CD1c-positive myeloid dendritic cell (primary cell): ENCODE data around the gene MEGF10.

Experiments used
- DNase-seq: peaks from one replicate; pipeline ENCODE4 v3.0.0-alpha.2; 2016; ENCODE audit errors: extremely low spot score

Gene MEGF10

GRCh38 chr5:127440831-127441230 is 150.2 kb downstream of the MEGF10 start:
- DNase-seq: no peak

GRCh38 chr5:127441799-127442484 is 151.3 kb downstream of the MEGF10 start:
- peak; percentile 19 for DNase-seq

DNA sequence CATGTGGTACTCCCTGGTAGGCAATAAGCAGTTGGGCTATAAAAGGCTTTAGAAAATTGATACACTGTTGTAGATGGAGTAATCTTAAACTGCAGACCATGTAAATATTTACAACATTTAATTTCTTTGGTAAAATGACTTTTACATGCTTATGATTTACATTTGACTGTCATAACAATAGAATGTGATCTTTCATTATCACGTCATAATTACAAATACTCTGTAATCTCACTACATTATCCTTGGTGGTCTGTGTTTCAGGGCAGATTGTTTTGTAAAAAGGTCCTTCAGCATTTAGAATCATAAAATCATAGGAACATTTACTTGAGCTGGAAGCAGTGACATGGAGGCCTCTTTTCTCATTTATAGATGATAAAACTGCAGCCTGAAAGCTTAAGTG is 153.6 kb downstream of the MEGF10 start:
- no peak for DNase-seq

DNA sequence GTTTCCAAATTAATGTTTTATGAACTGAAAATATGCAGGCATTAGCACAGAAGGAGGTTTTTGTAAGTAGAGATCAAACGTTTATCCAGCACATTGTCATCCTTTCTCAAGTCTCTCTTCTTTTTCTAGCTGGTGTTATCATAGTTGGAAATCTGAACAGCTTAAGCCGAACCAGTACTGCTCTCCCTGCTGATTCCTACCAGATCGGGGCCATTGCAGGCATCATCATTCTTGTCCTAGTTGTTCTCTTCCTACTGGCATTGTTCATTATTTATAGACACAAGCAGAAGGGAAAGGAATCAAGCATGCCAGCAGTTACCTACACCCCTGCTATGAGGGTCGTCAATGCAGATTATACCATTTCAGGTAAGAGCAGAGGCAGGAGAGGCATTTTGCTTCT is 154.7 kb downstream of the MEGF10 start:
- DNase-seq: no peak

DNA sequence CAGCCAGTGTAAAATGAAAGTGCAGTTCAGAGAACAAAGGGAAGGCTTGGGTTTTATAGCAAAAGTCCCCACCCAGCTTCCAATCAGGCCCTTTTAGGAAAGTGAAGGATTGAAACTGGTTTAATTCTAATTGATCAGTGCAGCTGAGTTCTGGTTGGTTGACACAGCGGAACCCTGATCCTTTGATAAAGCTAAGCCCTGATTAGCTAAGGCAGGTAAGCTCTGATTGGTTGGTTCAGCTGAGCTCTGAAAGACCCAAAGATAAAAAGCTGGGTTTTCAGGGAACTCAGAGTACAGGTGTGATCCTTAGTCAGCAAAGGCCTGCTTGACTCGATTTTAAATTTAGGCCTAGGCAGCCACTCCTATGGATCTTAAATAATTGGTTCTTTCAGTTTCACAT is 156.0 kb downstream of the MEGF10 start:
- no peak for DNase-seq

- no peak for DNase-seq
Measured at GRCh38 chr5:127447827-127448226, 157.2 kb downstream of the MEGF10 start.

GRCh38 chr5:127450046-127450445 is 159.4 kb downstream of the MEGF10 start:
- DNase-seq: no peak

DNA sequence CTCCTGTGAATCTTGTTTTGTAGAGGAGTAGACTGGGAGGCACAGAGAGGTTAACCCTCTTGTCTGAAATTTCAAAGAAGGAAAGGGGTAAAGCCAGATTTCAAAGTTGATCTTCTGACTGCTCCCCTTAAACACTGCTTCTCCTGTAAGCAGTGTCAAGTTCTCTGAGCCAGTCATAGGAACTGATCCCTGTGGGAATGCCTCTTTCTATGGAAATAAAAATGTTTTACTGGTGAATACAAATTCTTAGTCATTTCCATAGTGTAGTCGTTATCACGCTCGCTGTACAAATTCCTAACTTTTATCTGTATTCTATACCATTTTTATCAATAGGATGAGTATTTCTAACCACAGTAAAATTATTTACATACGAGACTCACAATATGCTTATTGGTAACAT is 160.5 kb downstream of the MEGF10 start:
- no peak for DNase-seq

DNA sequence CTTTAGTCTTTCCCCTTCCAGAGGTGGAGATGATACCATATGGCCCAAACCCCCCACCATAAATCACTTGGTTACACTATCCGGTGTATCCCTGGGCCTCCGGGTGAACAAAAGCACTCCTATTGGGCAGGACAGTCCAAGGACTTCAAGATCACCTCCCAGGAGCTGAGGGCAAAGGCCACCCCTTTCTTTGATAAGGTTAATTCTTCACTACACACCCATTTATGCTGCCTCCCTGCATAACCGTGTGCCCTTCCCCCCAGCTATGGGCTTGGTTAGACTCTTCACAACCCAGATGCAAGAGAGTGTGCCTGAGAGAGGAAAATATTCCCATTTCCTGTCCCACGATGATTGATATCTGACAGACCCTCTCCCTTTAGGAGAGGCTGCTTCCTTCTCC is 162.0 kb downstream of the MEGF10 start:
- DNase-seq: no peak

GRCh38 chr5:127471211-127471610 is 180.6 kb downstream of the MEGF10 start:
- DNase-seq: no peak

- DNase-seq: no peak
Measured at GRCh38 chr5:127472700-127473099, 182.1 kb downstream of the MEGF10 start.

DNA sequence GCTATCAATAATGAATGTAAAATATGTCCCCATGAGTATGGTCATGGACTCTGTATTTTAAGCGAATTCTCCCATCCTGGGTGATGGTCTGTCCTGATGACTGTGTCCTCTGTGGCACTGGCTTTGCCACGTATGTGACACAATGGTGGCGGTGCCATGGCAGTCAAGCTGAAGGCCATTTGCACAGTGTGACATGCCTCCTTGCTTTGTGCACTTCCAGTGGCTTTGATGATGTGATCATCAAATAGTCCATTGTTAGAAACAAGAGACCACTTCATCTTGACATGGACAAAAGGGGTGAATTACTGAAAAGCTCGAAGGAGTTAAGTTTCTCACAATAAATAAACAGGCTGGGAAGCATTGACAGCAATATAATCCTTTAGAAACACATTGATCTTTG is 195.9 kb downstream of the MEGF10 start:
- DNase-seq: no peak

- peak; percentile 43 for DNase-seq
Measured at GRCh38 chr5:127492854-127493738, 202.5 kb downstream of the MEGF10 start.

- DNase-seq: no peak
Measured at GRCh38 chr5:127498548-127498947, 208.0 kb downstream of the MEGF10 start.

DNA sequence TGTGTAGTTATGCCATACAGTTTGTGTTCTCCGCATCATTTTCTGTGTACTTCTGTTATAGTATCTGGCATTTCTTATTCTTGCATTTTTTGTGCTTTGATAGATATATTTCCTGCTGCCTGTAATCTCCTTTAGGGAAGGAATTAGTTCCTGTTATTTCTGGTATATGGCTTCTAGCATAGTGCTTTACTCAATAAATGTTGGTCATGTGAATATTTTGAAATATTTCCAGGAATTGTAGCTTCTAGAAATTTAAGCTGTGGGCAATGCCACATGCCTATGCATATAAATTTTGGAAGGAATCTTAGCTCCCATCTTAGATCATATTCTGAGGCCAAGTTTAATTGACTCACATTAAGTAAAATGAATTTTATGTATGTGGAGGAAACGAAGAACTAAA is 215.3 kb downstream of the MEGF10 start:
- DNase-seq: peak; percentile 46

DNA sequence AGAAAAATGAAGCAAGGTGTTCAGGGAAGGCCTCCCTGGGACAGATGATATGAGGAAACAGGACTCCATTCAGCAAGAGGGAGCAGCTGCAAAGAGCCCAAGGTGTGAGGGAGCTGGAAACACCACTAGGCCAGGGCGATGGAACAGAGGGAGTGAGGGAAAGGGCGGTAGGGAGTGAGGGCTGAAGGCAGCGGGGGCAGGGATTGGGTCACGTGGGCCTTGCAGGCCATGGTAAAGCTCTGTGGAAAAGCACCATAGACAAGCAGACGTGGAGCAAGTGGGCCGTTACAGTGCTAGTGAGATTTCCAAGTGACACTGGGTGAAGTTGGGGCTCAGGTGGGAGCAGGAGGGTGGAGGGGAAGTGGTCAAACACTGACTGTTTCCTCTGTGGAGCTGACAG is 216.0 kb downstream of the MEGF10 start:
- DNase-seq: no peak

DNA sequence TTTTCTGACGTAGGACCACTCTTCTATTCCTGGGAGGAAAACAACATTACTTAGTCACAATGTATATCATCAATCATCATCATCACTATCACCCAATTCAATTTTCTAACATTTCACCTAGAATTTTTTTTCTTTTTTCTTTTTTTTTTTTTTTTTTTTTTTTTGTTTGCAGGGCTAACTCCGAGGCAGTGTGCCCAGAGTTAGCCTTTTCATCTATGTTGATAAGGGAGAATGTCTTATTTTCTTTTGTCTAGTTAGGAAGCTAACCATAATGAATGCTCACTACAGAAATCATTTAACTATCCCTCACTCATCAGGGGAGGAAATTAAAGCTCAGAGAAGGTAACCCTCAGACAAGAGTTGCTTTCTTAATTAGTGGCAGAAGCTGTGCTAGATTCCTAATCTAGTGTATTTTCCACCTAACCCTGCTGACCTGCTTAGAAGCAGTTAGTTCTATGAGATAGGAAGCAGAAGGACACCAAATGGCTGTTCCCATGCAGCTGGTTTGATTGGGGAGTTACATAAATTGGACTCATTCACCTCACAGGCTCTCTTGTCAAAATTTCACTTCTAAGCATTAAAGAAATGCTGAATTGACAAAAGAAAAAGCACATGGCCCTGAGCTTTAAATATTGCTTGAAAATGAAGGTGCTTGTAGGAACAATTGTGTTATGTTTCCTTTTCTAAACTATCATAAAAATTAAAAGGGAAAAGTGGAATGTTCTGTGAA is 218.2 kb downstream of the MEGF10 start:
- no peak for DNase-seq
